Tibial nerve (tissue), 4 donors: ENCODE data around the gene SERPINA1. TPM values are rescaled to one million over a fixed set of nuclear protein-coding genes. Genes with fewer than 3 reads are reported as not detected.

ENCODE experiments used
- DNase-seq, 2 donors: peaks; one replicate each; pipeline ENCODE4 v3.0.0-alpha.2; 2019; ENCODE audit warnings: low spot score in 2 of 2
- H3K27ac ChIP-seq, 4 donors: fragments of 200-600 bp; sonication (generic) in 3 of 4; one replicate each; pipeline ENCODE4 v1.5.1; 2017 to 2019; ENCODE audit warnings: mild to moderate bottlenecking in 1 of 4
- H3K27me3 ChIP-seq, 2 donors: fragments of 200-600 bp; sonication (generic) in 1 of 2; one replicate each; pipeline versions ENCODE4 v1.5.1 to v1.6.0; 2017 to 2019
- H3K36me3 ChIP-seq, 3 donors: fragments of 200-600 bp; sonication (generic); one replicate each; pipeline ENCODE4 v1.5.1; 2018 to 2019
- H3K4me1 ChIP-seq, 4 donors: fragments of 200-600 bp; sonication (generic) in 3 of 4; one replicate each; pipeline ENCODE4 v1.5.1; 2017 to 2019
- H3K4me3 ChIP-seq, 4 donors: fragments of 200-600 bp; sonication (generic) in 3 of 4; one replicate each; pipeline ENCODE4 v1.5.1; 2017 to 2019; ENCODE audit warnings: mild to moderate bottlenecking in 1 of 4, moderate library complexity in 1 of 4
- H3K9me3 ChIP-seq, 4 donors: fragments of 200-600 bp; sonication (generic) in 3 of 4; one replicate each; pipeline ENCODE4 v1.5.1; 2017 to 2019
- EP300 ChIP-seq, 2 donors: sonication (generic); formaldehyde crosslinking; IDR thresholded peaks; one replicate each; pipeline ENCODE4 v1.6.1; 2017; ENCODE audit warnings: antibody characterized with exemption in 2 of 2, mild to moderate bottlenecking in 1 of 2
- POLR2A ChIP-seq, 2 donors: fragments of 450-650 bp; IDR thresholded peaks; one replicate each; pipeline ENCODE4 v1.6.1; 2017; ENCODE audit warnings: antibody characterized with exemption in 2 of 2, mild to moderate bottlenecking in 2 of 2, moderate library complexity in 2 of 2
- WGBS, 2 donors: methylation state at CpG; one replicate each; pipeline ENCODE4 v1.1.5; 2018; 5-methylcytosine and 5-hydroxymethylcytosine counted together
- total RNA-seq, 4 donors: library from RNA; depleted of rRNA; stranded (reverse); fragments of >200 nt; gene quantifications; one replicate each; pipeline ENCODE4 v1.1.0, GENCODE V29; 2016
- TF ChIP-seq, protein P1 (sequence below), 5 experiments: fragments of 200-600 bp in 3 of 5; fragments of 450-650 bp in 2 of 5; sonication (generic) in 3 of 5; IDR thresholded peaks; one replicate each; pipeline ENCODE4 v1.5.1; 2016 to 2019; ENCODE audit warnings: antibody characterized with exemption in 5 of 5, mild to moderate bottlenecking in 3 of 5, moderate library complexity in 2 of 5

The SERPINA1 gene
- total RNA-seq, 4 donors from 2014 or later, result 5.7 to 13.9 (median 9.0) TPM

GRCh38 chr14:94389731-94390371 lies 1.4 kb upstream of the SERPINA1 start:
- H3K27me3 ChIP-seq, result no peaks in the 10 kb centered on the region
- peak overlapping the region in 2 of 4 donors; percentile 22 to 50 for H3K27ac ChIP-seq
- no peaks in the 10 kb centered on the region for H3K9me3 ChIP-seq
- no peaks in the 10 kb centered on the region for H3K36me3 ChIP-seq
- peak overlapping the region in 1 of 4 donors; percentile 28 for H3K4me3 ChIP-seq
- H3K4me1 ChIP-seq, result peaks cover 0 to 53% (median 17%) of the 10 kb centered on the region in 4 donors
- DNase-seq, result no peak
- 69 to 73% methylated on average over 9 to 10 of the region's 10 CpGs for WGBS, 2 donors
- TF ChIP-seq, protein P1, sequence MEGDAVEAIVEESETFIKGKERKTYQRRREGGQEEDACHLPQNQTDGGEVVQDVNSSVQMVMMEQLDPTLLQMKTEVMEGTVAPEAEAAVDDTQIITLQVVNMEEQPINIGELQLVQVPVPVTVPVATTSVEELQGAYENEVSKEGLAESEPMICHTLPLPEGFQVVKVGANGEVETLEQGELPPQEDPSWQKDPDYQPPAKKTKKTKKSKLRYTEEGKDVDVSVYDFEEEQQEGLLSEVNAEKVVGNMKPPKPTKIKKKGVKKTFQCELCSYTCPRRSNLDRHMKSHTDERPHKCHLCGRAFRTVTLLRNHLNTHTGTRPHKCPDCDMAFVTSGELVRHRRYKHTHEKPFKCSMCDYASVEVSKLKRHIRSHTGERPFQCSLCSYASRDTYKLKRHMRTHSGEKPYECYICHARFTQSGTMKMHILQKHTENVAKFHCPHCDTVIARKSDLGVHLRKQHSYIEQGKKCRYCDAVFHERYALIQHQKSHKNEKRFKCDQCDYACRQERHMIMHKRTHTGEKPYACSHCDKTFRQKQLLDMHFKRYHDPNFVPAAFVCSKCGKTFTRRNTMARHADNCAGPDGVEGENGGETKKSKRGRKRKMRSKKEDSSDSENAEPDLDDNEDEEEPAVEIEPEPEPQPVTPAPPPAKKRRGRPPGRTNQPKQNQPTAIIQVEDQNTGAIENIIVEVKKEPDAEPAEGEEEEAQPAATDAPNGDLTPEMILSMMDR (IDR thresholded peaks at IDR 0.05), result no peak

GRCh38 chr14:94389104-94389469 lies 685 bp upstream of the SERPINA1 start:
- no peak for DNase-seq
- Histone ChIP-seq H3K27ac (no peak overlapping the region), H3K27me3 (no peaks in the 10 kb centered on the region), H3K4me3 (no peak overlapping the region), H3K9me3 (no peaks in the 10 kb centered on the region), H3K4me1 (peaks cover 0 to 53% (median 13%) of the 10 kb centered on the region in 4 donors), H3K36me3 (no peaks in the 10 kb centered on the region)
- 89 to 90% methylated on average over 5 of the region's 5 CpGs for WGBS, 2 donors
- TF ChIP-seq EP300 (IDR thresholded peaks at IDR 0.05), result no peak
- TF ChIP-seq, protein P1 (IDR thresholded peaks at IDR 0.05), result no peak
- TF ChIP-seq POLR2A (IDR thresholded peaks at IDR 0.05), result no peak

GRCh38 chr14:94388027-94388383 lies 397 bp downstream of the SERPINA1 start:
- 70 to 79% methylated on average over 6 of the region's 6 CpGs for WGBS, 2 donors
- Histone ChIP-seq H3K36me3 (no peaks in the 10 kb centered on the region), H3K27ac (peak overlapping the region in 1 of 4 donors; percentile 18), H3K9me3 (no peaks in the 10 kb centered on the region), H3K4me1 (peaks cover 0 to 54% (median 7%) of the 10 kb centered on the region in 4 donors), H3K4me3 (no peak overlapping the region), H3K27me3 (no peaks in the 10 kb centered on the region)
- TF ChIP-seq, protein P1 (IDR thresholded peaks at IDR 0.05), result no peak
- TF ChIP-seq POLR2A (IDR thresholded peaks at IDR 0.05) (no peak), EP300 (IDR thresholded peaks at IDR 0.05) (no peak)
- no peak for DNase-seq

DNA sequence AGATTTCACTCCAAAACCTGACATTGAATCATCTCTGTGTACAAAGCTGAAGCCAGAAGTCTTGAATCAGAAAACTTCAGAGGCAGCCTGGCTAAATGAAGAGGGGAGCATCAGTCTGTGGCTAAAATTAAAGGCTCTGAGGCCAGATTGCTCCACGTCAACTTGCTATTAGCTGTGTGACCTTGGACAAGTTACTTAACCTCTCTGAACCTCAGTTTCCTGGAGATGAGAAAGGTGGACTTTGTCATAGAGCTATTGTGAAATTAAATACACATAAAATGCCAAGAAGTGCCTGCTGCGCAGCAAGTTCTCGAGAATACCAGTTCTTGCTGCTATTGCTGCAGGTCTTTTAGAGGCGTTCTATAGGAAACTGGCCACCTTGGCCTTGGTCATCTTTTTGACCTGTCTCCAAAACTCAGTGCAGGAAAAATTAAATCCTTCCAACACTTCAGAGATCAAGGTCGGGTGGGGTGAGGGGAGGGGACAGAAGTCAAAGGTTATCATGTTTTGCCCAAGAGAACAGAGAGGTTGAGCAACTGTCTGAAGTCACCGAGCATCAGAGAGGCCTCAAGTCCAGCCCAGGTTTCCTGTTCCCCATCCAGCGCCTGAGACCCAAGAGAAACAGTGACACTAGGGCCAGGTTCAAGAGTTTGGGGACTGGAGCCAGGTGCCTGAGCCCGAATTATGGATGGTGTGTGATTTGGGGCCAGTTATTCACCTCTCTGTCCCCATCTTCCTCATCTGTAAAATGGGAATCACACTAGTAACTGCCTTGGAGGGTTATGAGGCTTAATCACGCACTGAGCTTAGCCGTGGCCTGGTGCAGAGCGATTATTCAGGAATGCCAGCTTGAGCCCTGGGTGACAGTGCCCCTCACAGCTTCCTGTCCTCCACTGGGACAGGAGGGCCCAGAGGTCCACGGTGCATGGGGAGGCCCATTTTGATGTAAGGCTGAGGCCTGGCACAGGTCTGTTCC lies 1.1 kb downstream of the SERPINA1 start:
- no peak for DNase-seq
- peaks cover 0 to 54% (median 7%) of the 10 kb centered on the region in 4 donors for H3K4me1 ChIP-seq
- no peaks in the 10 kb centered on the region for H3K36me3 ChIP-seq
- peak overlapping the region in 1 of 4 donors; percentile 18 for H3K27ac ChIP-seq
- WGBS, 2 donors, result 79 to 82% methylated on average over 12 of the region's 12 CpGs
- TF ChIP-seq POLR2A (IDR thresholded peaks at IDR 0.05), result no peak
- no peak for TF ChIP-seq EP300 (IDR thresholded peaks at IDR 0.05)
- TF ChIP-seq, protein P1 (IDR thresholded peaks at IDR 0.05), result no peak
- no peak overlapping the region for H3K4me3 ChIP-seq
- H3K27me3 ChIP-seq, result no peaks in the 10 kb centered on the region
- H3K9me3 ChIP-seq, result no peaks in the 10 kb centered on the region
